Posterior vena cava (tissue), 2 donors: ENCODE data around the gene GTF2F2. TPM values are rescaled to one million over a fixed set of nuclear protein-coding genes. Genes with fewer than 3 reads are reported as not detected.
A peak's percentile ranks its signal among the peaks of the same experiment; 100 is the strongest.
"Not testable (repeated sequence)": the region's sequence is repeated elsewhere in the genome, so short reads cannot be mapped to it uniquely, and the experiment has no call there.

Source experiments
- DNase-seq: peaks from one replicate; pipeline ENCODE4 v3.0.0-alpha.2; 2020; ENCODE audit warnings: low spot score
- intact Hi-C, 2 donors: fragments of 100-400 bp; cut with DNase I; formaldehyde crosslinking; loops; one replicate each; pipeline versions ENCODE4 v1.14.1 to v1.14.2; 2022 to 2023
- total RNA-seq, 2 donors: library from RNA; stranded (reverse); fragmentation: NEBNext Ultra II Directional; extraction: Animal tissue kit (Norgen Biotek cat#: 25700); gene quantifications; one replicate each; pipeline ENCODE4 v1.2.1, GENCODE V29; 2021
- donor health status: DM: yes; HTN: yes; CAD: no.
- donor health status: DM: yes; HTN: yes; CAD: no.

Gene GTF2F2
- total RNA-seq, 2 donors from 2014 or later = 13.0 to 15.9 TPM

DNA sequence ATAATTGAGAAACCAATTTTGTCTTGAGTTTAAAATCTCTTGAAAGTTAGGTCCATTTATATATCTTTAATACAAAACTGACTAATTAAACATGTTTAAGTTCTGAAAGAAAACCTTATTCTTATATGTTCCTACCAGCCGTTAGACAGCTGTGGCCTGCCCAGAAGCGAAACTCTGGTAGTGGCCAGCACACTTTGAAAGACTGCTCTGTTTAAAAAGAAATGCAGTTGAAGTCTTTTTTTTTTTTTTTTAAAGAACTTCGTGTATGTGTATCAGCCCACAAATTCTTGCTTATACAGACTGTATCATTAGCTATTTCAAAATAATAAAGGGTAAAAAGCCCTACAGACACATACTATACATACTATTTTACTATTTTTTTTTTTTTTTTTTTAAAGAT lies 46.5 kb downstream of the GTF2F2 start:
- intact Hi-C loops = no loop called here
- no peak for DNase-seq

- intact Hi-C loops = no loop called here
- DNase-seq = no peak
These were observed 47.6 kb downstream of the GTF2F2 start for GRCh38 chr13:45167611-45168554.

DNA sequence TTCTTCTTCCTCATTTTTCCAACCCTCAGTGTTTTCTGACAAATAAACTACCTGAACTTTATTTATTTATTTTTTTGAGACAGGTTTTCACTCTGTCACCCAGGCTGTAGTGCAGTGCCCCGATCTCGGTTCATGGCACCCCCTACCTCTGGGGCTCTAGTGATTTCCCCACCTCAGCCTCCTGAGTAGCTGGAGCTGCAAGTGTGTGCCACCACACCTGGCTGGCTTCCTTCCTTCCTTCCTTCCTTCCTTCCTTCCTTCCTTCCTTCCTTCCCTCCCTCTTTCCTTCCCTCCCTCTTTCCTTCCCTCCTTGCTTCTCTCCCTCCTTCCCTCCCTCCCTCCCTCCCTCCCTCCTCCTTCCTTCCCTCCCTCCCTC lies 48.2 kb downstream of the GTF2F2 start:
- intact Hi-C loops = no loop called here
- no peak for DNase-seq

DNA sequence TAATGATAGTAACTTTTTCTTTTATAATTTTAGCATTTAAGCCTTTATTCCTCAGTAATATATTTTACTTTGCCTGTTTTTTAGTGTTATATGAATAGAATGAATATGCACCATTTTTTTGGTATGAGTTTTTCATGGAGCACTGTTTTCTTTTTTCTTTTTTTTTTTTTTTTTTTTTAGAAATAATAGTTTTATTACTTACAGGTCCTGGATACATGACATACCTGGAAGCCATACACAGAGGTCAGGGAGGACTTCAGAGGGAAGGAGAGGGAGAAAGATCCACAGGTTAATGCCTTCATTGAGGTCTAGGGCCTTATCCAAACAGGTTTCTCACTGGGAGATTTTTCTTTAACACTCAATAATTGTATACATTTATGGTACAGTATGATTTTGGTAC lies 54.2 kb downstream of the GTF2F2 start:
- intact Hi-C loops = no loop called here
- no peak for DNase-seq

GRCh38 chr13:45178349-45179162 lies 58.2 kb downstream of the GTF2F2 start:
- no peak for DNase-seq

DNA sequence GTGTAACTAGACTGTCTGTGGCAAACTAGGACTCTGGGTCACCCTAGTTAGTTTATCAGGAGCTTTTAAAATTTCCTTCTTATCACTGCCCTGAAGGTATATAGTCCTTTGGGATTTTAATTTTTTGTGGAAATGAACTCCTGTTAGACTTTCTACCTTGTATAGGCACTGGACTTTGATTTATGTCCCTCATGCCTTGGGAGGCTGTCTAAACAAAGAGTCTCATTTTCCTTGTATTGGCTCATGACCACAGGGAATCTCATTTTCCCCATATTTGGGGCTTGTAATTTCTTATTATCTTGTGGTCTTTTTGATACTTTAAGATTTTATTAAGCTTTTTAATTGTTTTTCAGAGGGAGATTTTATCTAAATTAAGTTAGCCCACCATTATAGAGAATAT lies 59.1 kb downstream of the GTF2F2 start:
- intact Hi-C loops = no loop called here
- DNase-seq = no peak

More at GRCh38 chr13:45178349-45179162, 58.2 kb downstream of the GTF2F2 start:
- intact Hi-C loops = no loop called here

DNA sequence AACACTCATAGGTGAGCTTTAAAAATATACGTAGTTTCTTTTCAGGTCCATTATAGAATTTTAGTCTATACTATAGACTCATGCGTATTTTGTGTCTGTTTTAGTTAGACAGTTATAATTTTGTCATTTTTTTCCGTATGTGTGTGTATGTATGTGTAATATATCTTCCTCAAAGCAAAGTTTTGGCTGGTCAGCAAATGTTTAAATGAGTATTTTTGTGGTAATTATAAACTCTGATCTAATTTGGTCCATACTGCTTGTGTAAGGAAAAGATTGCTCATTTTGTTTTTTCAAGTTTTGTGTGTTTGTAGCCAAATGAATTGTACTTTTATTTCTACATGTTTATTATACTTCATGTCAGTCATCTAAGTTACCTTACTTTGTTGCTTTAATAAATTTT lies 60.0 kb downstream of the GTF2F2 start:
- intact Hi-C loops = loop anchor here in 1 of 2 donors (5.0 kb wide), 1 partner anchor 1663 kb away; no protein-coding TSS in a partner anchor
- DNase-seq = no peak

- intact Hi-C loops = loop anchor here in 1 of 2 donors (5.0 kb wide), 1 partner anchor 1664 kb away; no protein-coding TSS in a partner anchor
- DNase-seq = no peak
These were observed 60.6 kb downstream of the GTF2F2 start for GRCh38 chr13:45180713-45181601.

DNA sequence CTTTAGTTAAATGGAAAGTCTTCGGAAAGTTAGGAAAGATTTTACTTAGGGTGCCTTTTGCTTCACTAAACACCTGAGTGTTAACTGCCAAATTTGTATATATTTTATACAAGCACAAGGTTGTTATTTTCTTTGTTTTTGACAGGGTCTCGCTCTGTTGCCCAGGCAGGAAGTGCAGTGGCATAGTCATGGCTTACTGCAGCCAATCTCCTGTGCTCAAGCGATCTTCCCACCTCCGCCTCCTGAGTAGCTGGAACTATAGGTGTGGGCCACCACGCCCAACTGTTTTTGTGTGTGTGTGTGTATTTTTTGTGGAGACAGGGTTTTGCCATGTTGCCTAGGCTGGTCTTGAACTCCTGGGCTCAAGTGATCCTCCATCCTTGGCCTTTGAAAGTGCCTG lies 64.4 kb downstream of the GTF2F2 start:
- intact Hi-C loops = loop anchor here in 1 of 2 donors (5.0 kb wide), 1 partner anchor 1667 kb away; no protein-coding TSS in a partner anchor
- no peak for DNase-seq

DNA sequence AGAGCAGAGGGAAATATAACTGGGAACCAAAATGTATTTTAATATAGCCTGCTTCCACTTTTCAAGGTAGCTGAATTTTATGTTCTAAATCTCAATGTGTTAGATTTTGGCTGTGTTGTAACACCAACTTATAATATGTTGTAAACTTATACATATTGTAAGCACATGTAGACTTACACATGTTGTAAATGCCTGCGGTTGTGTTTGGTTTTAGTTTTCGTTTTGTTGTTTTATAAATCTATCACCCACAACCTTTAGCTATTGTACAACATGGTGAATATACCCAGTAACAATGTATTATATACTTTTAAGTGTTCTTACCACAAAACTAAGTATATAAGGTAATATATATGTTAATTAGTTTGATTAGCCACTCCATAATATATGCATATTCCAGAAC lies 65.0 kb downstream of the GTF2F2 start:
- DNase-seq = no peak
- intact Hi-C loops = no loop called here

DNA sequence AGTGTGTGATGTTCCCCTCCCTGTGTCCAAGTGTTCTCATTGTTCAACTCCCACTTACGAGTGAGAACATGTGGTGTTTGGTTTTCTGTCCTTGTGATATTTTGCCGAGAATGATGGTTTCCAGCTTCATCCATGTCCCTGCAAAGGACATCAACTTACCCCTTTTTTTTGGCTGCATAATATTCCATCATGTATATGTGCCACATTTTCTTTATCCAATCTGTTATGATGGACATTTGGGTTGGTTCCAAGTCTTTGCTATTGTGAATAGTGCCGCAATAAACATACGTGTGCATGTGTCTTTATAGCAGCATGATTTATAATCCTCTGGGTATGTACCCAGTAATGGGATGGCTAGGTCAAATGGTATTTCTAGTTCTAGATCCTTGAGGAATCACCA lies 68.8 kb downstream of the GTF2F2 start:
- intact Hi-C loops, DNase-seq: not testable (repeated sequence)

GRCh38 chr13:45189511-45189910 lies 69.2 kb downstream of the GTF2F2 start:
- DNase-seq, intact Hi-C loops: not testable (repeated sequence)

GRCh38 chr13:45191874-45192273 lies 71.6 kb downstream of the GTF2F2 start:
- intact Hi-C loops = no loop called here
- no peak for DNase-seq

DNA sequence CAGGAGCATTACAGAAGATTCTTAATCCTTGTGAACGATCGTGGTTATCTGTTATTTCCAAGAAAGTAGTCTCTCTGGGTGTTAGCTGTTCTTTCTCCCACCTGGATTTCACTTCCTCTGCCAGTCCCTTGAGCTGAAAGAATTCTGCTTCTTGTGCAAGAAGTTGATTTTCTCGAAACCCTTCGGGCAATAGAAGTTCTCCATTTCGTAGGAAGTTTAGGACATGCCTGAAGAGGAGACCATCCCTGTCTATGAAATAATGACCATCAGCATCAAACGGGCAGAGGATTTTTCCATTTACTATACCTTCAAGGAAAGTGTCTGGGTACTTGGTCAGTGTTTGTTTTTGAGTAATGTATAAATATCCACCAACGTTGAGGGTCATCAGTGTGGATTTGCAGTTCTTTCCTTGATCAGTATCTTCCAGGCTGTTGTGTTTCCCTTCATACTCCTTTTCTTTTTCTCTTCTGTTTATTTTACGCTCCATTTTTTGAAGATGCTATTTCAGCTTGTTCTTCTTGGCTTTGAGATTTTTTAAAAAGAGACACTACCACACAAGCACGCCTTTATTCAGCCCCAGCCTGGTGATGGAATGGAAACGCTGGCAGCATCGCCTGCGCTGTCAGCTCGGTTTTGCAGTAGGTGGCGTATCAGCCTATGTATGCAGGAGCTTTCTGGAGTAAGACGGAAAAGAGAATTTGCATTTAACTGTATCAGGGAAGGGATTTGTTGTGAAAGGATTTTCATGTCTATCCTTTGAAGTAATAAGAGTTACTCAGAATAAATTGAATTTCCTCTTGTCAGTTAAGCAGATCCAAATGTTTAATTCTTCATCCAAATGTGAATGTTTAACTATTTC lies 74.0 kb downstream of the GTF2F2 start:
- intact Hi-C loops = no loop called here
- peak; percentile 88 for DNase-seq

DNA sequence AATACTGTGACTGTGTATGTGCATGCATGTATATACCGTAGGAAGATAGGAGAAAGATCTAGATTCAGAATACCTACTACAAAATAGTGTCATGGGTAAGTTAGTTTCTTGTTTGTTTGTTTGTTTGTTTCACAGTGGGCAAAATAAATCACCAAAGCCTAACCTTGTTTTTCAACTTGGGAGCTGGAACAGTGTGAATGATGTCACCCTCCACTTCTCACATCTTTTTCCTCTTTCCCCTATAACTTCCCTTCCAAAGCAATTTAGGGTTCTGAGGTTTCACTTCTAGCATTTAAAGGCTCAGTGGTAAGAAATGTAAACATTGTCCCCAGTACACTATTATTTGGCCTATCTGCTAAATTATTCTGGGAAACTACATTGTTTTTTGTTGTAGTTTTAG lies 75.1 kb downstream of the GTF2F2 start:
- no peak for DNase-seq
- intact Hi-C loops = no loop called here

DNA sequence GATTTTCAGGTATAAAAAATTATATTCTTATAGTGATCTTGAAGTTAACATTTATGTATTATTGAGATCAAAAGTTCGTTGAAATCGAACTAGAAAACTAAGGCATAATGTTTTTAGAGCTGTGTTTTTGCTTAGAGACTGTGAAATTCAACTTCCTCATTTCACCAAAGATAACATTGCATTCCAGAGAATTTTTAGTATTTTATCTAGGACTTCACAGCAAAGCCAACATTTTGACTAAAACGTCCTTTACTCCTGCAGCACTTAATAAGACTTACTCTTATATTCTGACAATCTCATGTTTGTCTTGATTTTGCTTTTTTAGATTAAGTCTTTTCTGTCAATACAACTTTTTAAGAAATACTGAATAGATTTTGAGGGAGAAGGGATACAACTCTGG lies 75.8 kb downstream of the GTF2F2 start:
- intact Hi-C loops = no loop called here
- no peak for DNase-seq

- intact Hi-C loops = no loop called here
- DNase-seq = no peak
These were observed 76.3 kb downstream of the GTF2F2 start for GRCh38 chr13:45196622-45197021.

GRCh38 chr13:45198041-45198440 lies 77.7 kb downstream of the GTF2F2 start:
- intact Hi-C loops = no loop called here
- DNase-seq = no peak
